GM12872 (cell line): ENCODE results near the gene NUP107.

Source experiments
- TF ChIP-seq, protein P1 (sequence below): IDR thresholded peaks from 3 replicates; pipeline ENCODE4 v1.5.1; 2011; ENCODE audit warnings: low read depth, mild to moderate bottlenecking, low read length, moderate library complexity; ENCODE audit not compliant: insufficient read depth

Gene NUP107

GRCh38 chr12:68766646-68767045 lies 79.9 kb downstream of the NUP107 start:
- TF ChIP-seq, protein P1, sequence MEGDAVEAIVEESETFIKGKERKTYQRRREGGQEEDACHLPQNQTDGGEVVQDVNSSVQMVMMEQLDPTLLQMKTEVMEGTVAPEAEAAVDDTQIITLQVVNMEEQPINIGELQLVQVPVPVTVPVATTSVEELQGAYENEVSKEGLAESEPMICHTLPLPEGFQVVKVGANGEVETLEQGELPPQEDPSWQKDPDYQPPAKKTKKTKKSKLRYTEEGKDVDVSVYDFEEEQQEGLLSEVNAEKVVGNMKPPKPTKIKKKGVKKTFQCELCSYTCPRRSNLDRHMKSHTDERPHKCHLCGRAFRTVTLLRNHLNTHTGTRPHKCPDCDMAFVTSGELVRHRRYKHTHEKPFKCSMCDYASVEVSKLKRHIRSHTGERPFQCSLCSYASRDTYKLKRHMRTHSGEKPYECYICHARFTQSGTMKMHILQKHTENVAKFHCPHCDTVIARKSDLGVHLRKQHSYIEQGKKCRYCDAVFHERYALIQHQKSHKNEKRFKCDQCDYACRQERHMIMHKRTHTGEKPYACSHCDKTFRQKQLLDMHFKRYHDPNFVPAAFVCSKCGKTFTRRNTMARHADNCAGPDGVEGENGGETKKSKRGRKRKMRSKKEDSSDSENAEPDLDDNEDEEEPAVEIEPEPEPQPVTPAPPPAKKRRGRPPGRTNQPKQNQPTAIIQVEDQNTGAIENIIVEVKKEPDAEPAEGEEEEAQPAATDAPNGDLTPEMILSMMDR: no peak

GRCh38 chr12:68767191-68767590 lies 80.4 kb downstream of the NUP107 start:
- TF ChIP-seq, protein P1: no peak

DNA sequence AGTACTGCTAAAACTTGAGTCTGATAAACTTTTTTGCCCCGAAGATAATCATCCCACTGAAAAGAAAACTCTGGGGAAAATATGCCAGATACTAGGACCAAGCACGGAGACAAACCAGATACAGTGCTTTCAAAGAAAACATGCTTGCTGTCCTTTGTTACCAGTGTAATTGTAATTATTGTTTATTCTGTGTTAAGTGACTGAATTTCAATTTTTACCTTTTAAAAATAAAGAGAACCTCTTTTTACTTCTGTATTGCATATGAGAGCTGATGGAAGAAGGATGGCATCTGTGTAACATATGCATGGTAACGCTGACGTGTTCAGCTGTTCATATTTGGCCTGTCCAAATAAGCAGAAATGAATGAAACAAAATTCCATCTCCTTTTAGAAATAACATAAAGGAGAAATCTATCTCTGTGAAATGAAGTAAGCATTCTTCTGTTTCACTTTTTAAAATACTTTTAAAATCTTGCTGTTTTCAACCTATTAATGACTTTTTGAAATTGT lies 81.7 kb downstream of the NUP107 start:
- TF ChIP-seq, protein P1: no peak

GRCh38 chr12:68769941-68770340 lies 83.2 kb downstream of the NUP107 start:
- TF ChIP-seq, protein P1: no peak

DNA sequence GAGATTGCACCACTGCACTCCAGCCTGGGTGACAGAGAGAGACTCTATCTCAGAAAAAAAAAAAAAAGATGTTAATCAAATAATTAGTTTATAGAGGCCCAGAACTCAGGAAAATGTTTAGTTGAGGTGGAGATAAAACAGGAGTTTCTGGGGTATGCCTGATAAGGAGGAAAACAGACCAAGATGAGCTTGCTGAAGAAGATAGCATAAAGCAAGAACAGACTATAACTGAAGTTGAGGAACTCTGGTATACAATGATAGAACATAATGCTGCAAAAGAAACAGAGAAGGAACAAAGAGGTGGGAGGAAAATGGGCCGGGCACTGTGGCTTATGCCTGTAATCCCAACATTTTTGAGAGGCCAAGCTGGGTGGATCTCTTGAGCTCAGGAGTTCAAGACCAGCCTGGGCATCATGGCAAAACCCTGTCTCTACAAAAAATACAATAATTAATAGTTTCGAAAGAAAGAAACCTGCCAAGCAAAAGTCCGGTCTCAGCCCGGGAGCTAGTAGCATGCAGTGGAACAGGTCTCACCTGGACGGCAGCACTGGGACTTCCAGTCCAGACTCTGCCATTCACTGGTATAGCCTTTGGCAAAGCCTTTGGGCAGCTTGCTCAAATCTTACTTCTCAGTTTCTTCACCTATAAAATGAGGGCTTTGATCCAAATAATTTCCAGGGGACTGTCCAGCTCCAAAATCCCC lies 84.6 kb downstream of the NUP107 start:
- TF ChIP-seq, protein P1: no peak

DNA sequence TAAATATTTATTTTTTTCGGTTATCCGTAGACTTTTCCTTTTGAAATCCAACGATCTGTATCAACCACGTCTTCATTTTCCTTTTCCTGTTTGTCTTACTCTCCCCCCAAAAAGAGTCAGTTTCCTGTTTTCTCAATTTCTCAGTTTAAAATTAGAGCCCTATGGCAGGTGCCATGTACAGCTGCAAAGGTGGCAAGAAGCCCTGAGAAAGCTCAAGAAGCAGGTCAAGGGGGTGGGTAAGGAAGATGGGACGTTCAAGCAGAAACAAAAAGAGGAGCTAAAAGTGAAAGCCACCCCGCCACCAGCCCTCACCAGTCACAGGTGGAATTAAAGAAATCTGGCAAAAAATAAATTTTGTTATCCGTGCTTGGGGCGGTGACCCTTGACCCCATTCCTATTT lies 85.9 kb downstream of the NUP107 start:
- TF ChIP-seq, protein P1: no peak

DNA sequence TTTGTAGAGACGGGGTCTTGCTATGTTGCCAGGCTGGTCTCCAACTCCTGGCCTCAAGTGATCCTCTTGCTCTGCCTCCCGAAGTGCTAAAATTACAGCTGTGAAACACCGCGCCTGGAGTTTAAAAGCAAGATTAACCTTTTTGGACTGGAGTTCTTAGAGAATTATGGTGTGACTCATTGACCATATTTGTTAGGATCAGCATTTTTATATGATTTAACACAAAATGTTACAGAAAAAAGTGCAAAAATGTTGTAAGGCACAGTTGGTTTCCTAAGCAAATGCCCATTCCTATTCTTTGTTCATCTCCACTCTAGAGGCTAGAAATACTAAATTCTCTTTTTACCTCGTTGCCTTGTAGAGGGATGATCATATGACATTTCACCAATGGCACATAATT lies 86.8 kb downstream of the NUP107 start:
- TF ChIP-seq, protein P1: no peak
